SHP77 (cell line): ENCODE data around the gene TRIM2.

ENCODE experiments used
- DNase-seq, 2 experiments: peaks; one replicate each; lab custom pipeline; 2025; lab: John Stamatoyannopoulos, UW

The TRIM2 gene

DNA sequence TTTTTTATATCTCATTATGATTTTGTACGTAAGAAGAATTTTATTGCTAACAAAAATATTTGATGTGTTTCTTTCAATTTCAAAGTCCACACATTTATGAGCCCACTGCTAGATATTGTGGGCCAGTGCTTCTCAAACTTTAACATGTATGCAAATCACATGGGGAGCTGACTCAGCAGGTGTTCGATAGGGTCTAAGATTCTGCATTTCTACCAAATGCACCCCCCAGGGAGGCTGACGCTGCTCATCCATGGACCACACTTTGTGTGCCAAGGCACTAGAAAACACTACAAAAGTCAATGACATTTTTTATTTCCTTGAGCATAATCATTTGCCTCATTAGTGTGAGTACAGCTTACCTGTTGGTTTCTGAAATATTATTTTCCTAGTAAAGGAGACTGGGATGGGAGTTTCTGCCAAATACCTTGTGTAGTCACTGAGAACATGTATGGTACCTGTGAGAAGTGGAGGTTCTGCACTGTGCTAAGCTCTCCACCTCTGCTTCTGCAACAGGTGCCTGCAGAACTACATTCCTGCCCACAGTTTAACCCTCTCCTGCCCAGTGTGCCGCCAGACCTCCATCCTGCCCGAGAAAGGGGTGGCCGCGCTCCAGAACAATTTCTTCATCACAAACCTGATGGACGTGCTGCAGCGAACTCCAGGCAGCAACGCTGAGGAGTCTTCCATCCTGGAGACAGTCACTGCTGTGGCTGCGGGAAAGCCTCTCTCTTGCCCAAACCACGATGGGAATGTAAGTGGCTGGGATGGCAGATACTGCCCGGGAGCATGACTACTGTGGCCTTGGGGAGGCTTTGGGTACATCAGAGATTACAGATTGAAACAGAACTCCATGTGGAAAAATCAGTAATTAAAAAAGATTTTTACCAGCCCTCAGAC lies 71.4 kb downstream of the TRIM2 start:
- no peak for DNase-seq

DNA sequence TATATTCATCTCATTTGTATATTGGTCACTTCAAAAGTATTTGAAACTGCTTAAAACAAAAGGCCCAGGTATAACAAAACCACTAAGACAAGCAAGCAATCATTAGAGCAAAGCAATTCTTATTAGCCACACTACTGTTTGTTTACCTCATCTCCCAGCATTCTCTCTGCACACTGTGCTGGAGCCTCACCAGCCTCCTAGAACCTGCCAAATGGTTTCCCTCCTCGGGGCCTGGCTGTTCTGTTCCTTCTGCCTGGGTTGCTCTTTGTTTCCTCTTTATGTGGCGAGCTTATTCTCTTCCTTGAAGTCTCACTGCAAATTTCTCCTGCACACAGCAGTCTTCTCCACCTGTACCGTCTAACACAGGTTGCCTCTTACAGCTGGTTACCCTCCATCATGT lies 72.7 kb downstream of the TRIM2 start:
- no peak for DNase-seq

DNA sequence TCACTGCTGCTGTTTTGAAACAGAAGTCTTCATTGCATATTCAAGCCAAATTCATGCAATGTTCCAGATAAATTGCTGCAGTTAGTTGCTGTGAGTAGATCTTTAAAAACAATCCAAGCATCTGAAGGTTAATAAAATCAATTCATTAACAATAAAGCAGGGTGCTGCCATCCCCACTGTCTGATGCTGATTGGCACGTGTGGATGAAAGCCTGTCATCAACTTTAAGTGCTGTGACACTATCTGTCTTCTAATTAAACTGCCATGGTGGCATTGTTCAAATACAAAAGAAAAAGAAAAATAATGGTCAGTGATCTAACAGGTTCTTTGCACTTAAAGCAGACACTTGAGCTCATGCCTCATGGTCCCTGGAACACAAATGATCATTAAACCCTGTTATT lies 77.2 kb downstream of the TRIM2 start:
- DNase-seq: no peak

- DNase-seq: no peak
Measured at GRCh38 chr4:153282023-153282422, 77.8 kb downstream of the TRIM2 start.

DNA sequence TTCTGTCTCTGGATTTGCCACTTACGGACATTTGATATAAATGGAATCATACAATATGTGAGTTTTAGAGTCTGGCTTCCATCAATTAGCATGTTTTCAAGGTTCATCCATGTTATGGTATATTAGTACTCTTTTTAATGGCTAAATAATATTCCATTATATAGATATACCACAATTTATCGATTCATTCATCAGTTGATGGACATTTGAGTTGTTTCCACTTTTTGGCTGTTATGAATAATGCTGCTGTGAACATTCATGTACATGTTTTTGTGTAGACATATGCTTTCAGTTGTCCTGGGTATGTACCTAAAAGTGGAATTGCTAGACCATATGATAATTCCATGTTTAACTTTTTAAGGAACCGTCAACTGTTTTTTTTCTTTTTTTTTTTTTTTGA lies 79.0 kb downstream of the TRIM2 start:
- no peak for DNase-seq

DNA sequence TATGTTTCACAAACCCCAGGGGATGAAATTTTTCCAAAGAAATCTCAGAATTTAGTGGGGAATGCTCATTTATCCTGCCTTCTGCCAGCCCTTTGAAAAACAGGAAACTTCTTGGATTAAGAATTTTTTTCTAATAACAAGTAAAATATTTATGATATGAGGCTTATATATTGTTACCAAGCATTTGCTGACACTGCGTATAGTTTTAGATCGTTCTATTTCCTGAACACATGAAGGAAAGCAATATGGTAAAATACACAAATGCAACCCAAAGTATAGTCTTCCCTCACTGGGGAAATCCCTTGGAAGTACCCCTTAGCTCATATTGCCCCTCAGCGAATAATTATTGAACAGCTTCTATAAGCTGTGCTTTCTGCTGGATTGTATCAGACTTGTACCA lies 85.9 kb downstream of the TRIM2 start:
- DNase-seq: no peak

- no peak for DNase-seq
Measured at GRCh38 chr4:153291562-153291961, 87.3 kb downstream of the TRIM2 start.

DNA sequence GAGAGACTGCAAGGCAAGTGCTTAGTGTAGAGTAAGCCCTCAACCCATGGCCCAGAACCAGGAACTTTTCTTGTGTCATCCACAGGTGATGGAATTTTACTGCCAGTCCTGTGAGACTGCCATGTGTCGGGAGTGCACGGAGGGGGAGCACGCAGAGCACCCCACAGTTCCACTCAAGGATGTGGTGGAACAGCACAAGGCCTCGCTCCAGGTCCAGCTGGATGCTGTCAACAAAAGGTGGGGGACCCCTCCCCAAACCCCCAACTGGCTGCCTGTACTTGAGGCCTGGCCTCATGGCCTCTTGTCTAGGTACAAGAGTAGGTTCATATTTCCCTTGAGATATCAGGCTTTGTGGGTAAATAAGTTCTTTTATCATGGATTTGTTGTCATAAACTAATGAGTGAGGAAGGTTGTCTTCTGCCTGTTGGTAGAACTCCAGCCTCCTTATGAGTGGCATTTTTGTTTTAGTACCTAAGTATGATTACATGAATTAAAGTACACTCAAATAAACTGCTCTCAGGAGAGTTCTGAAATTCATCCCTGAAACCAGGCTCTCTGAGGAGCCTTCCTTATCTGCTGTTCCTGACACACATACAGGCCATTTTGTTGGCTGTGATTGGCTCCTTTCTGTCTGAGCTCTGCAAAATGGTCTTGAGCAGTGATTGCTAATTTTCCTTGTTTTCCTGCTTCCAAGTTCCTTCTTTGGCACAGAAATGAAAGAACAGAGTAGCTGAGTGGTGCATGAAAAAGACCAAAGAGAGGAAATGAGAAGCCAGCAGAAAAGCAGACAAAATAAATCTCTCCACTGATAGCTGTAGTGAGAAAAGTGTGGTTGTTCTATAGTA lies 88.9 kb downstream of the TRIM2 start:
- no peak for DNase-seq

DNA sequence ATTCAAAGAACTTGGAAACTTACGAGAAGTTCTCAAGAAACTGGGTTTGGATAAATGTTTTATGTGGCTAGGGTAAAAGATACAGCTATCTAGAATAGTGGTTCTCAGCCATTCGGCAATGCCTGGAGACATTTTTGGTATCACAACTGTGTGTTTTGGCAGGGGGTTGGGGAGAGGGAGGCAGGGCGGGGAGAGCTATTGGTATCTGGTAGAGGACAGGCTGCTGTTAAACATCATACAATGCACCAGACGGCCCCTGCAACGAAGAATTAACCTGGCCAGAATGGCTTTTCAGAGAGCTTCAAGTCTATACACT lies 89.5 kb downstream of the TRIM2 start:
- DNase-seq: no peak

GRCh38 chr4:153294631-153295030 lies 90.4 kb downstream of the TRIM2 start:
- DNase-seq: no peak

GRCh38 chr4:153295131-153295755 lies 91.0 kb downstream of the TRIM2 start:
- no peak for DNase-seq

DNA sequence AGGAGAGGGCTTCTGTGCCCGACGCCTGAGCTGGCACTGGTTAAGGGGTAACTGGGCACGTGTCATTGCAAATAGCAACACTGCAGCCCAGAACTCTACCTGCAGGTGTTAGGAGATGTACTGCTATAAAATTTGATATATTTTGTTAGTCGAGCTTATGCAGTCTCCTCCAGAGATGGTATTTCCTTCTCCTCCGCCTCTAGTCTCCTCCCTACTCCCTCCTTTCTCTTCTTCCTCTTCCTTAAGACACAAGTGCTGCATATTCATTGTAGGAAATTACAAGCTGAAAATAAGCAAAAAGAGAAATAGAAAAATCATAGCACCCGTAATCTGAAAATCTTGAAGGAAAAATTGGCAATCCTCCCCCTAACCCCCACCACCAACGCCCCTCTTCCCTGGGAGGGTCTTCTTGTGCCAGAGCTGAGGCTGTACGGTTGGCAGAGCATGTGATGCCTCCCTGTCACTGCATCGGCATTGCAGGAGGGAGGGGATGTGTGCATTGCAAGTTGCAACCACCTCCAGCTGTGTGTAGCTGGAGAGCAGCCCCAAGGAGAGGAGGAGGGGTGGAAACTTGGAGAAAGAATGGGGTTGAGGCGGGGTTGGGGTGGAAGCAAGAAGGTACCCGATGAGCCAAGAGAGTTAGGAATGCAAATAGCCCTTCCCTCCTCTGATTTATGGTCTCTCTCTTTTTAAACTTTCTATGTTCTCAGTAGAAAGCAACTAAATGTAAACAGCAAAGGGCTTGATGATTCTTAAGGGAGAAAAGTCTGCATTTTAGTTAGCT lies 92.0 kb downstream of the TRIM2 start:
- no peak for DNase-seq

- no peak for DNase-seq
Measured at GRCh38 chr4:153297116-153297515, 92.9 kb downstream of the TRIM2 start.

DNA sequence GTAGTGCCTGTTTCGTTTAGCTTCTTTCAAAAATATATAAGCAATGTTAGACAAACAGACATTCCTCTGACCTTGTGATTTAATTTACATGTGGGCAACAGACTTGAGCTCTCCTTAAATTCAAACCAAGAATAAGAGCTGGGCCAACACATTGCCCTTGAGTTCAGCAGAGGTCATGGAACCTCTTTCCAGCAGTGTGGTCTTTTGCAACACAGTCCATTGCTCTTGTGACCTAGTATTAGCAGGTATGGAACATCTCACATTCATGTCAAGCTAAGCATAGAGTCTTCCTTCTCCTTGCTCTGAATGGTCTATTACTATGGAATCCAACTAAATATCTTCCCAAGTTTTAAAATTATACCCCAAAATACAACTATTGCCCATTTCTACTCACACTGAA lies 106.5 kb downstream of the TRIM2 start:
- no peak for DNase-seq

- DNase-seq: no peak
Measured at GRCh38 chr4:153314915-153315314, 110.7 kb downstream of the TRIM2 start.

GRCh38 chr4:153318696-153319320 lies 114.6 kb downstream of the TRIM2 start:
- DNase-seq: no peak

DNA sequence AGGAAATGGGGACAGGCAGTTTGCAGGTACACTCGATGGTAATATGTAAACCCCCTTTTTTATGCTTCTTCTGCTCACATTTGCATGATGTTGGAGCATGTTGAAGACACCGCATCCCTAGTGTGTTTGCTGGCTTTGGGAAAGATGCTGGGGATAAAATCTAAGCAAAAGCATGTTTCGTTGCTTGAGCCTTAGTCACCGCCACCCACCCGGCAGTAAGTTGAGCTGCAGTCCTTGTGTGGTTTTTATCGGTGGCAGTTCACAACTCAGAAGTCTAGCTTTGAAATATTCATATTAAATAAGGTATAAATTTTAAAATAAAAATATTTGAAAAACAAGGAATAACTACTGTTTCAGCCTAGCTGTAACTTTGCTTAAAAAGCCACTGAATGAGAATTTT lies 118.5 kb downstream of the TRIM2 start:
- DNase-seq: no peak

DNA sequence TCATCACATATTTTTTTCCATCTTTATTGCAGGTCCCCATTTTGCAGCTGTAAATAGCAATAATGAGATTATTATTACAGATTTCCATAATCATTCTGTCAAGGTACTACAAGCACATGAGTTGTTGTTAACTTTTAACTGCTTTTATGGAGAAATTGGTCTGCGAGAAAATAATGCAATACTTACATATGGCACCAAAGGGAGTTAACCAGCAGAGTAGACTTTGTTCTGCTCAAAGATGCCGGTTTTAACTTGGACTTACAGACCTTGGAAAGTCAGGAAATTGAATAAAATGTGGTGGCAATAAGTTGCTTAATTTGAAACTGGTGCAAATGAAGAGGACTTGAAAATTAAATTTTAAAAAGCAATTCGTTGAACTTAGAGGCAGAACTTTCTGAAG lies 119.8 kb downstream of the TRIM2 start:
- DNase-seq: no peak

DNA sequence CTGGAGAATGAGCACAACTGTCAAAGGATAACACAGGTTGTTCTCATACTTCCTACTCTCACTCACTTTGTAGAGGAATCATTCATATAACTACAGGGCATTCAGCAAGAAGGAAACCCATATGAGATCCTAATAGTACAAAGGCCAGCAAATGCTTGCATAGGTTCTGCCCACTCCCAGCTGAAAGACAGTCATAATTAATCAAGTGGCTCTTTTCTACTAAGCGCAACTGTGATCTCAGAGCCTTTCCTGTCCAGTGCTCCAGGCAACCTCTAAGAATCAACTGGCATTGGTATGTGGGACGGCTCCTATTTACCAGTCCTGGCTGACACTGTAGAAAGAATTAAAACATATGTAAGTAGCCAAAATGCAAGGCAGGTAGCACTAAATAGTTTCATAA lies 121.3 kb downstream of the TRIM2 start:
- DNase-seq: no peak

- DNase-seq: no peak
Measured at GRCh38 chr4:153326513-153326912, 122.3 kb downstream of the TRIM2 start.

DNA sequence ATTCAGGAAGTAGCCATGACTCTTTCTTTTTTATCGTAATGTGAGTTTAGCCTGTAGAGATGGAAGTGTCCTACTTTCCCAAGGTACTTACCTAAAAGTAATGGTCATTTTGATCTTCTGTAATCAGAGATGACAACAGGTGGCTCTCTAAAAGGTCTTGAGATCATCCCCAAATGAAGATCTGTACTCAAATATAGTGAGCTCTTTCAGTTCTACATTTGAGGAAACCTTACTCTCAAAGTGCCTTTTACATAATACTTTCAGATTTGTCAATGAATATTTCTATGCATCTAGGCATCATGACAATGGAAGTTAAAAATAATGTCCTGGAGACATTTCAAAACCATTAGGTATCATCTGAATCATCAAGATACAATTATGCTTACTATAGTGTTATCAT lies 123.0 kb downstream of the TRIM2 start:
- no peak for DNase-seq

- no peak for DNase-seq
Measured at GRCh38 chr4:153332936-153333335, 128.7 kb downstream of the TRIM2 start.
